Peyer's patch (tissue), 4 donors: ENCODE data around the gene RASSF3. TPM values are rescaled to one million over a fixed set of nuclear protein-coding genes. Genes with fewer than 3 reads are reported as not detected.

Experiments used
- DNase-seq, 3 donors: peaks; one replicate each; pipeline ENCODE4 v3.0.0-alpha.2; 2017 to 2019
- H3K27ac ChIP-seq, 4 donors: fragments of 200-600 bp; sonication (generic); one replicate each; pipeline ENCODE4 v1.5.1; 2016 to 2019
- H3K27me3 ChIP-seq, 2 donors: fragments of 200-600 bp; sonication (generic); one replicate each; pipeline ENCODE4 v1.5.1; 2019
- H3K36me3 ChIP-seq, 3 donors: fragments of 200-600 bp; sonication (generic); one replicate each; pipeline ENCODE4 v1.5.1; 2016 to 2019
- H3K4me1 ChIP-seq, 4 donors: fragments of 200-600 bp; sonication (generic); one replicate each; pipeline ENCODE4 v1.5.1; 2016 to 2019
- H3K4me3 ChIP-seq, 4 donors: fragments of 200-600 bp; sonication (generic); 1 replicate in 3 of 4; 2 replicates in 1 of 4; pipeline ENCODE4 v1.5.1; 2016 to 2019; ENCODE audit warnings: mild to moderate bottlenecking in 1 of 4
- H3K9me3 ChIP-seq, 4 donors: fragments of 200-600 bp; sonication (generic); one replicate each; pipeline ENCODE4 v1.5.1; 2016 to 2019; ENCODE audit warnings: mild to moderate bottlenecking in 1 of 4
- POLR2A ChIP-seq, 2 donors: fragments of 450-650 bp; IDR thresholded peaks; one replicate each; pipeline ENCODE4 v1.5.1; 2017; ENCODE audit warnings: antibody characterized with exemption in 2 of 2, mild to moderate bottlenecking in 2 of 2, moderate library complexity in 2 of 2
- total RNA-seq, 4 donors: library from RNA; depleted of rRNA; stranded (reverse); fragments of >200 nt; gene quantifications; one replicate each; pipeline ENCODE4 v1.1.0, GENCODE V29; 2016
- TF ChIP-seq, protein P1 (sequence below), 6 experiments: fragments of 450-650 bp in 4 of 6; fragments of 200-600 bp in 2 of 6; sonication (generic) in 1 of 6; IDR thresholded peaks; one replicate each; pipeline ENCODE4 v1.5.1; 2017 to 2019; ENCODE audit warnings: antibody characterized with exemption in 6 of 6, mild to moderate bottlenecking in 3 of 6, moderate library complexity in 1 of 6

Gene RASSF3
- total RNA-seq, 4 donors from 2014 or later, result 14.3 to 60.2 (median 27.2) TPM

GRCh38 chr12:64701283-64701682 is 91.0 kb downstream of the RASSF3 start:
- no peaks in the 10 kb centered on the region for H3K9me3 ChIP-seq
- H3K4me1 ChIP-seq, result no peaks in the 10 kb centered on the region
- H3K27me3 ChIP-seq, result no peaks in the 10 kb centered on the region
- H3K27ac ChIP-seq, result no peak overlapping the region
- peaks cover 0 to 11% (median 0%) of the 10 kb centered on the region in 3 donors for H3K36me3 ChIP-seq
- H3K4me3 ChIP-seq, result no peak overlapping the region
- no peak for DNase-seq
- TF ChIP-seq, protein P1, sequence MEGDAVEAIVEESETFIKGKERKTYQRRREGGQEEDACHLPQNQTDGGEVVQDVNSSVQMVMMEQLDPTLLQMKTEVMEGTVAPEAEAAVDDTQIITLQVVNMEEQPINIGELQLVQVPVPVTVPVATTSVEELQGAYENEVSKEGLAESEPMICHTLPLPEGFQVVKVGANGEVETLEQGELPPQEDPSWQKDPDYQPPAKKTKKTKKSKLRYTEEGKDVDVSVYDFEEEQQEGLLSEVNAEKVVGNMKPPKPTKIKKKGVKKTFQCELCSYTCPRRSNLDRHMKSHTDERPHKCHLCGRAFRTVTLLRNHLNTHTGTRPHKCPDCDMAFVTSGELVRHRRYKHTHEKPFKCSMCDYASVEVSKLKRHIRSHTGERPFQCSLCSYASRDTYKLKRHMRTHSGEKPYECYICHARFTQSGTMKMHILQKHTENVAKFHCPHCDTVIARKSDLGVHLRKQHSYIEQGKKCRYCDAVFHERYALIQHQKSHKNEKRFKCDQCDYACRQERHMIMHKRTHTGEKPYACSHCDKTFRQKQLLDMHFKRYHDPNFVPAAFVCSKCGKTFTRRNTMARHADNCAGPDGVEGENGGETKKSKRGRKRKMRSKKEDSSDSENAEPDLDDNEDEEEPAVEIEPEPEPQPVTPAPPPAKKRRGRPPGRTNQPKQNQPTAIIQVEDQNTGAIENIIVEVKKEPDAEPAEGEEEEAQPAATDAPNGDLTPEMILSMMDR (IDR thresholded peaks at IDR 0.05), result no peak
- no peak for TF ChIP-seq POLR2A (IDR thresholded peaks at IDR 0.05)

DNA sequence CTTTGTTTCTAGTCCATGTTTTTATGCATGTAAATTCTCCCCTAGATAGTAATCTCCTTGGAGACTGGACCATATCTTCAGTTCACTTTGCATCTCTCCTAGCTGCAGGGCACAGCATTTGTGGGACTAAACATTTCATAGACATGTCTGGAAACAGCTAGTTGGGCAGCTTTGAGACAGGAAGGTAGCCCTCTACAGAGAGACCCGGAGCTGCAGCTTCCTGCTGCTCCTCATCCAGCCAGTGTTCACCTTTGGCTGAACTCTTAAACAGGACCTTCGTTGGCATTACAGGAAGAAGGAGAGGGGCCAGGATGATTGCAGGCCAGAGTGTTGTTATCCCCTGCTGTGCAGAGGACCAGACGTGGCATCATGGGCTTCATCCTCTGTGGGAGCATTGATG is 96.0 kb downstream of the RASSF3 start:
- TF ChIP-seq, protein P1 (IDR thresholded peaks at IDR 0.05), result no peak
- no peak for TF ChIP-seq POLR2A (IDR thresholded peaks at IDR 0.05)

GRCh38 chr12:64706857-64707256 is 96.6 kb downstream of the RASSF3 start:
- Histone ChIP-seq H3K9me3 (no peaks in the 10 kb centered on the region), H3K27ac (no peak overlapping the region), H3K36me3 (peaks cover 0 to 3% (median 0%) of the 10 kb centered on the region in 3 donors), H3K4me1 (no peaks in the 10 kb centered on the region), H3K27me3 (no peaks in the 10 kb centered on the region), H3K4me3 (no peak overlapping the region)
- TF ChIP-seq POLR2A (IDR thresholded peaks at IDR 0.05), result no peak
- TF ChIP-seq, protein P1 (IDR thresholded peaks at IDR 0.05), result no peak
- no peak for DNase-seq

More for the DNA sequence above, 96.0 kb downstream of the RASSF3 start:
- Histone ChIP-seq H3K27me3 (no peaks in the 10 kb centered on the region), H3K36me3 (peaks cover 0 to 3% (median 0%) of the 10 kb centered on the region in 3 donors), H3K4me1 (no peaks in the 10 kb centered on the region), H3K4me3 (no peak overlapping the region), H3K9me3 (no peaks in the 10 kb centered on the region), H3K27ac (no peak overlapping the region)
- no peak for DNase-seq

- Histone ChIP-seq H3K27me3 (no peaks in the 10 kb centered on the region), H3K4me1 (no peaks in the 10 kb centered on the region), H3K27ac (no peak overlapping the region), H3K4me3 (no peak overlapping the region), H3K36me3 (peaks cover 0 to 6% (median 0%) of the 10 kb centered on the region in 3 donors), H3K9me3 (no peaks in the 10 kb centered on the region)
- DNase-seq, result no peak
- TF ChIP-seq, protein P1 (IDR thresholded peaks at IDR 0.05), result no peak
- no peak for TF ChIP-seq POLR2A (IDR thresholded peaks at IDR 0.05)
Observed at GRCh38 chr12:64707362-64707761, 97.1 kb downstream of the RASSF3 start.

DNA sequence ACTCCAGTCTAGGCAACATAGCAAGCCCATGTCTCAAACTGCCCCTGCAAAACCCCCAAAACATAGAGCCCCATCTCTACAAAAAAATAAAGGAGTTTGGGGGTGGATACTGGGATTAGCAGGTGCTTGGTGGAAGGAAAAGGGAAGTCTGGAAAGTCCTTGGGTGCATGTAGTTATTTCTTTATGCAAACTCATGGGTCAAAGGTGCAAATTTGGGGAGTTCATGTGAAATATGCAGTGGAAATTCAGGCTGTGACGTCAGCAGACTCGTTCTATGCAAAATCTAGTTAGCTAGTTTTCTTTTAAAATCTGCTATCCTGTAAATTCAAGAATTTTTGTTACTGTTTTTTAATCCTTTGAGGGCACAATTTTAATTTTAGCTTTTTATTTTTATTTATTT is 97.6 kb downstream of the RASSF3 start:
- H3K27ac ChIP-seq, result no peak overlapping the region
- no peak overlapping the region for H3K4me3 ChIP-seq
- H3K4me1 ChIP-seq, result no peaks in the 10 kb centered on the region
- H3K36me3 ChIP-seq, result peaks cover 0 to 9% (median 0%) of the 10 kb centered on the region in 3 donors
- DNase-seq, result no peak
- no peaks in the 10 kb centered on the region for H3K9me3 ChIP-seq
- no peaks in the 10 kb centered on the region for H3K27me3 ChIP-seq
- TF ChIP-seq, protein P1 (IDR thresholded peaks at IDR 0.05), result no peak
- no peak for TF ChIP-seq POLR2A (IDR thresholded peaks at IDR 0.05)

GRCh38 chr12:64709429-64709828 is 99.1 kb downstream of the RASSF3 start:
- H3K4me1 ChIP-seq, result no peaks in the 10 kb centered on the region
- TF ChIP-seq POLR2A (IDR thresholded peaks at IDR 0.05), result no peak
- TF ChIP-seq, protein P1 (IDR thresholded peaks at IDR 0.05), result no peak
- DNase-seq, result no peak
- no peak overlapping the region for H3K4me3 ChIP-seq
- no peak overlapping the region for H3K27ac ChIP-seq
- H3K27me3 ChIP-seq, result no peaks in the 10 kb centered on the region
- H3K9me3 ChIP-seq, result no peaks in the 10 kb centered on the region
- peaks cover 0 to 13% (median 0%) of the 10 kb centered on the region in 3 donors for H3K36me3 ChIP-seq
